ENCODE results near the gene C11orf86.
"Not testable (repeated sequence)": the region's sequence is repeated elsewhere in the genome, so short reads cannot be mapped to it uniquely, and the experiment has no call there.

Gene C11orf86

GRCh38 chr11:66996609-66997273 is 21.6 kb downstream of the C11orf86 start:
- no peak overlapping the region for H3K4me3 ChIP-seq (ENCODE audit: low read depth, low read length)
- no peak for TF ChIP-seq CTCF (IDR thresholded peaks at IDR 0.05; ENCODE audit: low read depth, low read length)

GRCh38 chr11:66999555-66999954 is 24.5 kb downstream of the C11orf86 start:
- no peak for TF ChIP-seq CTCF (IDR thresholded peaks at IDR 0.05; ENCODE audit: low read depth, low read length)
- no peak overlapping the region for H3K4me3 ChIP-seq (ENCODE audit: low read depth, low read length)

GRCh38 chr11:67001332-67001731 is 26.2 kb downstream of the C11orf86 start:
- no peak overlapping the region for H3K4me3 ChIP-seq (ENCODE audit: low read depth, low read length)
- TF ChIP-seq CTCF (IDR thresholded peaks at IDR 0.05; ENCODE audit: low read depth, low read length): no peak

GRCh38 chr11:67002297-67002913 is 27.3 kb downstream of the C11orf86 start:
- H3K4me3 ChIP-seq (ENCODE audit: low read depth, low read length): no peak overlapping the region
- TF ChIP-seq CTCF (IDR thresholded peaks at IDR 0.05; ENCODE audit: low read depth, low read length): no peak

- no peak overlapping the region for H3K4me3 ChIP-seq (ENCODE audit: low read depth, low read length)
Measured at GRCh38 chr11:67002921-67003411, 27.9 kb downstream of the C11orf86 start.

GRCh38 chr11:67005200-67005599 is 30.1 kb downstream of the C11orf86 start:
- not testable (repeated sequence) for H3K4me3 ChIP-seq (ENCODE audit: low read depth, low read length)

More at GRCh38 chr11:67002921-67003411, 27.9 kb downstream of the C11orf86 start:
- no peak for TF ChIP-seq CTCF (IDR thresholded peaks at IDR 0.05; ENCODE audit: low read depth, low read length)

GRCh38 chr11:67006029-67006884 is 31.2 kb downstream of the C11orf86 start:
- no peak for TF ChIP-seq CTCF (IDR thresholded peaks at IDR 0.05; ENCODE audit: low read depth, low read length)
- H3K4me3 ChIP-seq (ENCODE audit: low read depth, low read length): no peak overlapping the region

Data from WI38 (cell line).